Trophoblast cell (in vitro differentiated cells and primary cell): ENCODE data around the gene NCOA3.

ENCODE experiments used
- DNase-seq, 2 donors: peaks; one replicate each; pipeline ENCODE4 v3.0.0-alpha.2; 2016
- H2AFZ ChIP-seq: 2 replicates; pipeline ENCODE4 v1.6.1; 2013; ENCODE audit warnings: low read length, moderate library complexity, mild to moderate bottlenecking; ENCODE audit not compliant: insufficient read depth, poor library complexity
- H2AK5ac ChIP-seq: 2 replicates; pipeline ENCODE4 v1.6.1; 2013; ENCODE audit warnings: mild to moderate bottlenecking, low read length
- H2BK120ac ChIP-seq: 2 replicates; pipeline ENCODE4 v1.6.1; 2013; ENCODE audit warnings: low read length, mild to moderate bottlenecking, moderate library complexity; ENCODE audit not compliant: insufficient read depth, poor library complexity
- H2BK12ac ChIP-seq: 2 replicates; pipeline ENCODE4 v1.6.1; 2013; ENCODE audit warnings: mild to moderate bottlenecking, low read length, moderate library complexity
- H2BK5ac ChIP-seq: 2 replicates; pipeline ENCODE4 v1.6.1; 2013; ENCODE audit warnings: low read length, low read depth, moderate library complexity, mild to moderate bottlenecking; ENCODE audit not compliant: poor library complexity
- H3K14ac ChIP-seq: 2 replicates; pipeline ENCODE4 v1.6.1; 2013; ENCODE audit warnings: mild to moderate bottlenecking, low read length
- H3K18ac ChIP-seq: 2 replicates; pipeline ENCODE4 v1.6.1; 2013; ENCODE audit warnings: mild to moderate bottlenecking, low read length
- H3K23ac ChIP-seq: 2 replicates; pipeline ENCODE4 v1.6.1; 2013; ENCODE audit warnings: low read length
- H3K27ac ChIP-seq: 2 replicates; pipeline ENCODE4 v1.5.1; 2013; ENCODE audit warnings: low read depth, mild to moderate bottlenecking, inconsistent platforms, low read length, moderate library complexity
- H3K27me3 ChIP-seq: 2 replicates; pipeline ENCODE4 v1.6.1; 2013; ENCODE audit warnings: inconsistent platforms, mild to moderate bottlenecking, low read length, moderate library complexity; ENCODE audit not compliant: insufficient read depth
- H3K36me3 ChIP-seq, 2 experiments: 1 replicate in 1 of 2; 2 replicates in 1 of 2; pipeline ENCODE4 v1.6.1; 2013; ENCODE audit warnings: low read length in 2 of 2, mild to moderate bottlenecking in 2 of 2, moderate library complexity in 1 of 2; ENCODE audit not compliant: insufficient read depth in 2 of 2, control insufficient read depth in 1 of 2
- H3K4ac ChIP-seq: 2 replicates; pipeline ENCODE4 v1.6.1; 2013; ENCODE audit warnings: low read depth, mild to moderate bottlenecking, low read length, moderate library complexity
- H3K4me1 ChIP-seq, 2 experiments: 1 replicate in 1 of 2; 2 replicates in 1 of 2; pipeline ENCODE4 v1.6.1; 2013; ENCODE audit warnings: low read length in 2 of 2, mild to moderate bottlenecking in 2 of 2, moderate library complexity in 1 of 2; ENCODE audit not compliant: insufficient read depth in 2 of 2, control insufficient read depth in 1 of 2
- H3K4me2 ChIP-seq: 2 replicates; pipeline ENCODE4 v1.6.1; 2013; ENCODE audit warnings: inconsistent platforms, mild to moderate bottlenecking, low read length, moderate library complexity
- H3K4me3 ChIP-seq: 2 replicates; pipeline ENCODE4 v1.5.1; 2013; ENCODE audit warnings: mild to moderate bottlenecking, low read depth, low read length, inconsistent platforms
- H3K79me1 ChIP-seq: one replicate; pipeline ENCODE4 v1.6.1; 2013; ENCODE audit warnings: low read length
- H3K79me2 ChIP-seq: 2 replicates; pipeline ENCODE4 v1.6.1; 2013; ENCODE audit warnings: low read length, mild to moderate bottlenecking; ENCODE audit not compliant: control insufficient read depth, insufficient read depth, poor library complexity
- H3K9ac ChIP-seq: 2 replicates; pipeline ENCODE4 v1.6.1; 2013; ENCODE audit warnings: mild to moderate bottlenecking, low read length
- H3K9me3 ChIP-seq: 2 replicates; pipeline ENCODE4 v1.6.1; 2013; ENCODE audit warnings: low read depth, mild to moderate bottlenecking, control low read depth, inconsistent platforms, low read length; ENCODE audit not compliant: insufficient read depth
- H4K12ac ChIP-seq: 2 replicates; pipeline ENCODE4 v1.6.1; 2013; ENCODE audit warnings: low read depth, mild to moderate bottlenecking, low read length, moderate library complexity
- H4K8ac ChIP-seq: 2 replicates; pipeline ENCODE4 v1.6.1; 2013; ENCODE audit warnings: low read depth, mild to moderate bottlenecking, low read length, moderate library complexity
- H4K91ac ChIP-seq: one replicate; pipeline ENCODE4 v1.6.1; 2013; ENCODE audit warnings: low read depth, mild to moderate bottlenecking, low read length, moderate library complexity
- WGBS: extraction: QIAGEN DNeasy Blood & Tissue Kit; methylation state at CpG from one replicate; pipeline ENCODE4 v1.1.7; 2013; ENCODE audit warnings: missing lambda C conversion rate; ENCODE audit not compliant: insufficient read length, insufficient coverage; ENCODE audit errors: extremely low coverage; 5-methylcytosine and 5-hydroxymethylcytosine counted together

Gene NCOA3

GRCh38 chr20:47674686-47675085, 173.0 kb downstream of the NCOA3 start:
- Histone ChIP-seq H3K79me1 (no peaks in the 10 kb centered on the region), H3K27me3 (no peaks in the 10 kb centered on the region), H2AK5ac (no peak overlapping the region), H3K9ac (no peak overlapping the region), H2BK120ac (no peak overlapping the region), H3K23ac (no peak overlapping the region), H4K8ac (no peak overlapping the region), H3K9me3 (peaks cover 3% of the 10 kb centered on the region), H3K4ac (no peak overlapping the region), H2AFZ (no peak overlapping the region), H3K79me2 (no peaks in the 10 kb centered on the region), H3K4me2 (no peak overlapping the region), H4K12ac (no peak overlapping the region), H2BK12ac (no peak overlapping the region), H3K27ac (no peak overlapping the region), H3K4me3 (no peak overlapping the region), H3K18ac (no peak overlapping the region), H3K4me1 (no peaks in the 10 kb centered on the region), H3K36me3 (peaks cover 4 to 6% of the 10 kb centered on the region in 2 experiments), H4K91ac (no peak overlapping the region), H2BK5ac (no peak overlapping the region), H3K14ac (no peak overlapping the region)
- WGBS: no CpG with 5 or more reads among the region's 14 CpGs
- no peak for DNase-seq

GRCh38 chr20:47675190-47676142, 173.8 kb downstream of the NCOA3 start:
- Histone ChIP-seq H3K18ac (no peak overlapping the region), H2AFZ (no peak overlapping the region), H3K79me1 (no peaks in the 10 kb centered on the region), H3K4me3 (no peak overlapping the region), H4K8ac (no peak overlapping the region), H4K12ac (no peak overlapping the region), H3K27me3 (no peaks in the 10 kb centered on the region), H3K9me3 (peaks cover 6% of the 10 kb centered on the region), H3K27ac (no peak overlapping the region), H3K14ac (no peak overlapping the region), H2AK5ac (no peak overlapping the region), H3K4me1 (no peaks in the 10 kb centered on the region), H2BK5ac (no peak overlapping the region), H2BK120ac (no peak overlapping the region), H4K91ac (no peak overlapping the region), H3K4ac (no peak overlapping the region), H3K36me3 (peaks cover 4 to 6% of the 10 kb centered on the region in 2 experiments), H3K79me2 (no peaks in the 10 kb centered on the region), H3K9ac (no peak overlapping the region), H2BK12ac (no peak overlapping the region), H3K4me2 (no peak overlapping the region), H3K23ac (no peak overlapping the region)
- DNase-seq: no peak
- WGBS: no CpG with 5 or more reads among the region's 16 CpGs

GRCh38 chr20:47676219-47676721, 174.6 kb downstream of the NCOA3 start:
- DNase-seq: no peak
- Histone ChIP-seq H3K4me3 (no peak overlapping the region), H3K4me2 (no peak overlapping the region), H2AK5ac (no peak overlapping the region), H3K14ac (no peak overlapping the region), H3K23ac (no peak overlapping the region), H3K79me2 (no peaks in the 10 kb centered on the region), H3K9me3 (peaks cover 6% of the 10 kb centered on the region), H2AFZ (no peak overlapping the region), H3K18ac (no peak overlapping the region), H3K4me1 (no peaks in the 10 kb centered on the region), H4K8ac (no peak overlapping the region), H4K12ac (no peak overlapping the region), H4K91ac (no peak overlapping the region), H2BK5ac (no peak overlapping the region), H3K36me3 (peaks cover 4 to 8% of the 10 kb centered on the region in 2 experiments), H3K27me3 (no peaks in the 10 kb centered on the region), H3K9ac (no peak overlapping the region), H2BK12ac (no peak overlapping the region), H2BK120ac (no peak overlapping the region), H3K4ac (no peak overlapping the region), H3K27ac (no peak overlapping the region), H3K79me1 (no peaks in the 10 kb centered on the region)
- WGBS: no CpG with 5 or more reads among the region's 20 CpGs

- Histone ChIP-seq H3K4ac (no peak overlapping the region), H3K27ac (no peak overlapping the region), H3K36me3 (peaks cover 4 to 5% of the 10 kb centered on the region in 2 experiments), H3K23ac (no peak overlapping the region), H4K8ac (no peak overlapping the region), H3K9me3 (peaks cover 6% of the 10 kb centered on the region), H2BK5ac (no peak overlapping the region), H3K9ac (no peak overlapping the region), H3K4me1 (peaks cover 0 to 3% of the 10 kb centered on the region in 2 experiments), H3K14ac (no peak overlapping the region), H3K18ac (no peak overlapping the region), H4K12ac (no peak overlapping the region), H3K79me2 (no peaks in the 10 kb centered on the region), H2AK5ac (no peak overlapping the region), H2BK120ac (no peak overlapping the region), H2AFZ (no peak overlapping the region), H2BK12ac (no peak overlapping the region), H3K4me3 (no peak overlapping the region), H3K27me3 (no peaks in the 10 kb centered on the region), H3K4me2 (no peak overlapping the region), H3K79me1 (no peaks in the 10 kb centered on the region), H4K91ac (no peak overlapping the region)
- no CpG with 5 or more reads among the region's 18 CpGs for WGBS
- DNase-seq: no peak
These were observed 175.4 kb downstream of the NCOA3 start for GRCh38 chr20:47676912-47677634.
